HG02642 (cell line): ENCODE measurements around the gene KLHL18.
"Not testable (repeated sequence)": the region's sequence is repeated elsewhere in the genome, so short reads cannot be mapped to it uniquely, and the experiment has no call there.

Experiments used
- ATAC-seq: cut with Tn5 transposase; IDR thresholded peaks from one replicate; pipeline ENCODE4 v1.9.1; 2021; ENCODE audit warnings: mild to moderate bottlenecking; ENCODE audit not compliant: unreplicated experiment, poor library complexity

Gene KLHL18

DNA sequence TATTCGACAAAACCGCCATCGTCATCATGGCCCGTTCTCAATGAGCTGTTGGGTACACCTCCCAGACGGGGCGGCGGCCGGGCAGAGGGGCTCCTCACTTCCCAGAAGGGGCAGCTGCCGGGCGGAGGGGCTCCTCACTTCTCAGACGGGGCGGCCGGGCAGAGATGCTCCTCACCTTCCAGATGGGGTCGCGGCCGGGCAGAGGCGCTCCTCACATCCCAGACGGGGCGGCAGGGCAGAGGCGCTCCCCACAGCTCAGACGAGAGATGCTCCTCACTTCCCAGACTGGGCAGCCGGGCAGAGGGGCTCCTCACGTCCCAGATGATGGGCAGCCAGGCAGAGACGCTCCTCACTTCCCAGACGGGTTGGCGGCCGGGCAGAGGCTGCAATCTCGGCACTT, 26.5 kb downstream of the KLHL18 start:
- ATAC-seq: not testable (repeated sequence)

DNA sequence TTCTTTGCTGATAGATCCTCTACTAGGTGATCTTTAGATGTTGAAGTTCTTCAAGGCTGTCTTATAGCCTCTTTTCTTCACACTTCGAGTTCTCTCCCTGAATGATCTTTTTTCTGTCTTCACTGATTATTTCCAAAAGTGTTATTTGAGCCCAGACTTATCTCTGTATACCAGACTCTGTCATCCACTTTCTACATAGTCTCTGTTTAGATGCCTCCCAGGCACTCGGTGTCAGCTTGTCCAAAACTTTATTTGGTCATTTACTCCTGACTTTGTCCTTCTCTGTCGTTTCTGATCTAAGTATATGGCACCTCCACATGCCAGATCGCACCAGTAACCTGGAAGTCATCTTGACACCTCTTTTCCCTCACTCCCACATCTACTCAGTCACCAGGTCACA, 27.6 kb downstream of the KLHL18 start:
- ATAC-seq: no peak

DNA sequence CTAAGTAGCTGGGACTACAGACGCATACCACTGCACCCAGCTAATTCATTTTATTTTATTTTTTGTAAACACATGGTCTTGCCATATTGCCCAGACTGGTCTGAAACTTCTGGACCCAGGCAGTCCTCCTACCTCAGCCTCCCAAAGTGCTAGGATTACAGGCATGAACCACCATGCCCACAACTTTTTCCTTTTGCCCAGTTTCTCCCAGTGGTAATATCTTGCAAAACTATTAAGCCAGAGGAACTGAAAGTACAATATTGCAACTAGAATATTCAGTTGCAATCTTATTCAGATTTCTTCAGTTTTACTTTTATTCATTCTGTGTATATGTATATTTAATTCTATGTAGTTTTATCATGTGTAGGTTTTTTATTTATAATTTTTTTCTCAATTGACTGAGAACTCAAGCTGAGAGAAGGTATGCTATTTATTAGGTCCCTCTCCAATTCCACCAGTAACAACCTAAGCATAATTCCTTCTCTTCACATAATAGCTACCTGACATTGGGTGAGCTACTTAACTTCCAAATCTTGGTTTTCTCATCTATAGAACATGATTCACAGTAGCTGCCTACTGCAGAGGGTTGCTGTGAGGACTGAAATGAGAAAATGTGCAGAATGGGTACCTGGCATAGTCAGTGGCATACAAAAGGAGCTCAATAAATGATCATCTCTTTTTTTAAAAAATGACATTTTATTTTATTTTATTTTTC, 30.8 kb downstream of the KLHL18 start:
- no peak for ATAC-seq

DNA sequence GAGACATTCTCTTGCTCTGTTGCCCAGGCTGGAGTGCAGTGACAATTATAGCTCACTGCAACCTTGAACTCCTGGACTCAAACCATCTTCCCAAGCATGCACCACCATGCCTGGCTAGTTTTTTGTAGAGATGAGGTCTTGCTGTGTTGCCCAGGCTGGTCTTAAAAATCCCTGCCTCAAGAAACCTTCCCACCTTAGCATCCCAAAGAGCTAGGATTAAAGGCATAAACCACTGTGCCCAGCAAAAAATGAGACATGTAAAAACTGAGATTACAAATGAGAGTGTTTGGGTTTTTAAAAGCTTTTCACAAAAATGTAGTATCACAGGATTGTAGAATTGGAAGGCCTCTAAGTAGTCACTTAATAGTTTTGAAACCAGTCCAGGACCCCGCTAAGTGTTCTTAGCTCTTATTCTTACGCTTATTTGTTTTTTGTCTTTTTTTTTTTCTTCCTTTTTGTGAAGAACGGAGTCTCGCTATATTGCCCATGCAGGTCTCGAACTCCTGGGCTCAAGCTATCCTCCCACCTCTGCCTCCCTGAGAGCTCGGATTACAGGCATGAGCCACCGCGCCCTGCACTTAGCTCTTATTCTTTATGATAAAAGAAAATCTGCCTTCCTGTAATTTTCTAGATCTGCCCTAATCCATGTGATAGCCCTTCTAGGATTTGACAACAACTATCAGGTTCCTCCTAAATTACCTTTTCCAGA, 31.5 kb downstream of the KLHL18 start:
- ATAC-seq: no peak

DNA sequence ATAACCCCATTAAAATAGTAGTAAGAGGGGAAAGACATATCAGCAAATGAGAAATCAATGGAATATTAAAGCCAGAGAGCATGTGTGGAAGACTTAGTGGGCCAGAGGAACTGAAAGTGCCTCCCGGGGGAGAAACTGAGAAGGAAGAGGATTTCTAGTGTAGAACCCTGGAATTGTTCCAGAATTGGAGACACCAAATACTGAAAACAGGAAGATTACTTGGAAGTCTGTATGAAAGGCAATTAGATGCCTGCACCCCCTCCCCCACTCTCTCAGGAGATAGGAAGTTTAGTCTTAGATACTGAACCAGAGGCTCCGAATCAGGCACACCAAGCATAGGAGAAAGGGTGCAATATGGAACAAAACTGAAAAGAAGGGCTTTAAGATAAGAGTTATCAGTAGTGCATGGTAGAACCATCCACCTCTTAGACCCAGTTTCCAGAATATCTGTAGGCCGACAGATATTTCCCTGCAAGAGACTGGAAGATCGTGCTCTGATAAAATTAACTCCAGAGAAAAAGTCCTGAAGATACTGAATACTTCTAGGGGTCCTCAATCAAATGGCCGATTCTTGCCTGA, 32.4 kb downstream of the KLHL18 start:
- no peak for ATAC-seq

DNA sequence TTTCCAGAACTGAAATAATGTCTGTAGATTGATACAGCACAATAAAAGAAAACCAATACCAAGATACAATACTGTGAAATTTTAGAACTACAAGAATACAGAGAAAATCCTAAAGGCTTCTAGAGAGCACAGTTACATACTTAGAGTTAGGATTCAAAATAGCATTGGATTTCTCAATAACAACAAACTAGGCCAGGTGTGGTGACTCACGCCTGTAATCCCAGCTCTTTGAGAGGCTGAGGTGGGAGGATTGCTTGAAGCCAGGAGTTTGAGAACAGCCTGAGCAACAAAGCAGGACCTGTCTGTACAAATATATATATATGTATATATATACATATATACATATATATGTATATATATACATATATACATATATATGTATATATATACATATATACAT, 33.4 kb downstream of the KLHL18 start:
- ATAC-seq: not testable (repeated sequence)

DNA sequence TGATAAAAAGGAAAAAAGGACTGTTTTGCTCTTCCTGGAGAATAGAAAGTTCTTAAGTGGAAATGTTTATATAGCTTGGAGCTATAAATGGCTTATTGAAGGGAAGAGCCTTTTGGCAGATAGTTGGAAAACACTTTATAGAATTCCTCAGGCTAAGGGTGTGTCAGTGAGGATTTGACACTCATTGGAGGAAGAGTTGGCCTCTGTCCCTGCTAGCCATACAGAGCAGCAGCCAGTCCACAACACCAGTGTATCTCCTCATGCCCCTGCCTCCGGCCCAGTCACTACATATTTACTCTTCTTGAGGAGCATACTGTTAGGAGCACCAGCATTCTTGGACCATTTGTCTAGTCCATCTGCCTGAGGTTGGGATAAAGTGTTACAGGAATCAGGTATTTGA, 36.2 kb downstream of the KLHL18 start:
- ATAC-seq: no peak

DNA sequence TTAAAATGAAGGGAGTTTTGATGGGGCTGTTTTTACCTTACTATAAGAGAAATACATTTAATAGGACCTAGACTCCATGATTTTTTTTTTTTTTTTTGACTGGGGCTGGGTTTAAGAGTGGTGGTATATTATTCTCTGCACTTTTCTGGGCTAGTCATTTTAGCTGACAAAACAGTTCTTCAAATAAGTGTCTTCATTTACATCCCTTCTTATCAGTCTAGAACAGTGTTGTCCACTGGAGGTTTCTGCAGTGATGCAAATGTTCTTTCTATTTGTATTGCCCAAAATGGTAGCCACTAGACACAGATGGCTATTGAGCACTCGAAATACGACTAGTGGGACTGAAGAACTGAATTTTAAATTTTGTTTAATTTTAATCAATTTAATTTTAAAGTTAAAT, 37.2 kb downstream of the KLHL18 start:
- no peak for ATAC-seq

DNA sequence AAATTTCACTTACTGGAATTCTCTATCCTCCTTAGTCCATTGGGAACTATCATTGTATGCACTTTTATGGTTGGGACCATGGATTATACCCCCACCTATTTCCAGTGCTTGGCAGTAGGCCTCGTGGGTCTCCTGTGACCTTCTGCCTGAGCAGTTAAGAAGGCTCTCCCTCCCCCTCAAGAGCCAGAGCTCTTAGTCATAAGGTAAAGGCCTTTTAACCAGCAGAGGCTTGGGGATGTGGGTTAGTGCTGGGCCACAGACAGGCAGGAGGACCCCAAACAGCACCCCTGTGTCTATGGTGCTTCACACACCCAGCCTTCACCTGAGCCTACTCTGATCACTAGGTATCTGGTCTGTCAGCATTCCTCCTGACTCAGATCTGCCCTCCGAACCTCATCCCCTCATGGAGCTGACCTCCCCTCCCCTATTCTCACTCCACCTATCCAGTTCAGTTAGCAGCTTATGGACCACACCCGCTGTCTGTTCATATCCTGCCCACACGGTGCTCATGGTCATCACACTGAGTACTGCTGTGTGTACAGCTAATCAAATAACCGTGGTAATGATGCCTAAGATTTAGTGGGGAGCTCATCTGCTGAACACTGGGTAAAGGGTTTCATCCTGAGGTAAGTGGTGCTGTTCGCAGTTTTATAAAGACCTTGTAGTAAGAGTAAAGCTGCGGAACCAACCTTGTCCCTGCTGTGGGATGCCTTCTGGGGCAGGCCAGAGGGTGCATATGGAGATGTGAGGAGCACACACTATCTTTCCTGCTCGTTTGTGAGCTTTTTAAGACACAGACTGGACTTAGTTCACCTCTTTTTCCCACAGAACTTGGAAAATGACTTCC, 40.9 kb downstream of the KLHL18 start:
- ATAC-seq: no peak

DNA sequence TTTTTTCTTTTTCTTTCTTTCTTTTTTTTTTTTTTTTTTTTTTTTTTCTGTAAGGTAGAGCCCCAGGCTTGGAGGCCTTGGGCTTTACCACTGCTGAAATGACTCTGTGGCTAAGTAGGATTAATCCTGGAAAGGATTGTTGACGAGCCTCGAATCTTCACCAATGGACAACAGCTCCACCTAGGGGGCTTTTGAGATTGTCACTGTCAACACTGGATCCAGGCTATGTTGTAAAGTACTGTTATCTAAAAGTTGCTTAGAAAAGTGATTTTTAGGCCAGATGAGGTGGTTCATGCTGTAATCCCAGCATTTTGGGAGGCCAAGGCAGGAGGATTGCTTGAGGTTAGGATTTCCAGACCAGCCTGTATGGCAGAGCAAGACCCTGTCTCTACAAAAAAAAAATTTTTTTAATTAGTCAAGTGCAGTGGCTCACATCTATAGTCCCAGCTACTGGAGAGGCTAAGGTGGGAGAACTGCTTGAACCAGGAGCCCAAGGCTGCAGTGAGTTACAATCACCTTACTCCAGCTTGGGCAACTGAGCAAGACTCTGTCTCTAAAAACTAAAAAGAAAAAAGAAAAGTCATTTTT, 41.6 kb downstream of the KLHL18 start:
- no peak for ATAC-seq

DNA sequence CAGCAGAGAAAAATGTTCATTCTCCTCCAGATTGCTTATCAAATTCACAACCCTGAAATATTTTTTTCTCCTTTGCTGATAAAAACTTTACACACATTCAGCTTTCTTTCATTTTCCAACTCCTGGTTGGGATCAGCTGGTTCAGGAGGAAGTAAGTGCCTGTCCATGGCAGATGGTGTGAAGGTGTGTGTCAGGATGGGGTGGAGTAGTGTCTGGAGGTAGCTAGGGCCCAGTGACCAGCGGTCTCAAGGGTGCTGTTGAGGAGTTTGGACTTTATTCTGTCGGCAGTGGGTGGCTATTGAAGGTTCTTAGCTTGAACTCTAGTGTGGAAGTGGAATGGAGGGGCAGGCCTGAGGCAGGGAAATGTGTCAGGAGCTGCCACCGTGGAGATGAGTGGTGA, 51.2 kb downstream of the KLHL18 start:
- ATAC-seq: no peak

DNA sequence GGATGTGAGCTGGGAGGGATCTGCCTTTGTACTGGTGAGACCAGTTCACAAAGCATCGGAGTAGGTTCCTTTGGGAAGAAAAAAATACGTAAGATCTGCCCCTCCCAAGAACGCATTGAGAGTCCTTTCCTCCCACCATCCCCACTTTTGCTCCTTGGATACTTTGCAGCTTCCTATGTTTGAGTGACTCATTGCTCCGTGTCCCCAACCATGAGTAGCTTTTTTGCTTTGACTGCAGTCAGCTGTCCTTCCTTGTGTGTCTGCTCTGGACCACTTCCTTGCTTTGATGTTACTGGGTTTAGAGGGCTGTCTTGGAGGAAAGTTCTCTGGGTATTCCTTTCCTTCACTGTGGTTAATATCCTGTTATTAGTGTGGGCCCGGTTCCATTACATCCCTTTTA, 54.9 kb downstream of the KLHL18 start:
- ATAC-seq: no peak

DNA sequence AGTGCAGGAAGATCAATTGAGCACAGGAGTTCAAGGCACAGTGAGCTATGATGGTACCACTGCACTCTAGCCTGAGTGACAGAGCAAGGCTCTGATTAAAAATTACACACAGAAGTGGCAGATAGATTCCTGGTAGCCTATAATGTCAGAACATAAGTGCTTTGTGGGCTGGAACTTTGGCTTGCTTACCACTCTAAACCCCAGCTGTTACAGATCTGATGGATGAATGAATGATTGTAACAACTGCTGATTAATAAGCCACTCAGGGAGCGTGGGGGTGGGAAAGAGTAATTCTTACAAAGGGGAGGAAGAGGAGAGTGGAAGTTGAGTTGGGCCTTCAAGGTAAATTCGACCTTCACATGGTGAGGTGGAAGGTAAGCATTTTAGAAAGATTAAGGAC, 57.2 kb downstream of the KLHL18 start:
- ATAC-seq: no peak

DNA sequence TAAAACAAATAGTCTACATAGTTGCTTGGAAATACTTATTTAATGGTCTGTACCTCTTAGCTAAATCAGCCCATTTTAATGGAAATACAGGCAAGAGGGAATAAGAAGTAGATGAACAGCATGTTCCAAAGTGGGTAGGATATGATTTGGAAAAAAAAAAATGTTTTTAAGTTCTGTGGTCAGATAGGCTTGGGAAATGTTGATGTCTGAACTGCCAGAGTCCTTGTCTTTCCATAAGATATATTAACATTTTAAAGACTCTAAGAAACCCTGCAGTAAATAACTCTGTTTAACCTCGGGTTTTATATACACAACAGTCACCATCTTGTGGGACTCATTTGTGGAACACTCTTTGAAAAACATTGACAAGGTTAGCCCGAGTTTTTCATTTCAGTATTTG, 58.1 kb downstream of the KLHL18 start:
- no peak for ATAC-seq

DNA sequence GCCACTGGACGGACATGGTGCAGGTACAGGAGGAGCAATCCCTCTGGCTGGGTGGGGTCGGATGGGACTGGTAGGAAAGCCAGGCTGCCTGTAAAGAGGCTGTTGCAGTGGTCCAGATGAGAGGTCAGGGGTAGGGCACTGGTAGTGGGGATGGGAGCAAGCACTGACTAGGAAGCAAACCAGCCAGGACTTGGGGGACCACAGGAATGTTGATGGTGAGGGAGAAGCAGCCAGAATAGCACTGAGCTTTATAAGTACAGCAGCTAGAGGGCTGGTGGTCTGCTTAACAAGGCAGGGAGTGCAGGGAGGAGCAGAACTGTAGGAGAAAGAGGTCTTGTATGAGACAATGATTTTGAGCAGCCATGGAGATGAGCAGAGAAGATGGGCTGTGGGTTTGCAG, 59.4 kb downstream of the KLHL18 start:
- ATAC-seq: no peak

DNA sequence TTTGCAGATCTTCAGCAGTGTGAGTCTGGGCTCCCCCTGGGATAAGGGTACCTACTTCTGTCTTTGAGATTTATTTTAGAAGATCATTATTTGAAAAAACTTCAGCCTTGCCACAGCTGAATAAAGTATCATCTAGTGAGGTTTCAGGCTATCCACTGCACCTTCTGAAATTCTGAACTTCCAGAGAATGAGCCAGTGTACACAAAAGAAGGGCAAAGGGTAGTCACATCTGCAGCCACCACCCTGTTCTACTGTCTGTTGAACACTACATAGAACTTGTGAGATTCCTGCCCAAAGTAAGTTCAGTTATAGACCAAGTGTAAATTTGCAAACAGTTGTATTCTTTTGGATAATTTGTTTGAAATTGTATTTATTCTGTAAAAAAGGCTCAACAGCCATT, 60.1 kb downstream of the KLHL18 start:
- ATAC-seq: no peak

DNA sequence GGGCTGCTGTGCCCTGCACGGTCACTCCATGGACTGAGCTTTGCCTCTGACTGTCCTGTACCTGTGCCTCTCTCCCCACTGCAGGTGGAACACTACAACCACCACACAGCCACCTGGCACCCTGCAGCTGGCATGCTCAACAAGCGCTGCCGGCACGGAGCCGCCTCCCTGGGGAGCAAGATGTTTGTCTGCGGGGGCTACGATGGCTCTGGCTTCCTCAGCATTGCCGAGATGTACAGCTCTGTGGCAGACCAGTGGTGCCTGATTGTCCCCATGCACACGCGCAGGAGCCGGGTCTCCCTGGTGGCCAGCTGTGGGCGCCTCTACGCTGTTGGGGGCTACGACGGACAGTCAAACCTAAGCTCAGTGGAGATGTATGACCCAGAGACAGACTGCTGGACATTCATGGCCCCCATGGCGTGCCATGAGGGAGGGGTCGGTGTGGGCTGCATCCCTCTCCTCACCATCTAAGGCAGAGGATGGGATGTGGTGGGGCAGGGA, 60.8 kb downstream of the KLHL18 start:
- ATAC-seq: no peak

DNA sequence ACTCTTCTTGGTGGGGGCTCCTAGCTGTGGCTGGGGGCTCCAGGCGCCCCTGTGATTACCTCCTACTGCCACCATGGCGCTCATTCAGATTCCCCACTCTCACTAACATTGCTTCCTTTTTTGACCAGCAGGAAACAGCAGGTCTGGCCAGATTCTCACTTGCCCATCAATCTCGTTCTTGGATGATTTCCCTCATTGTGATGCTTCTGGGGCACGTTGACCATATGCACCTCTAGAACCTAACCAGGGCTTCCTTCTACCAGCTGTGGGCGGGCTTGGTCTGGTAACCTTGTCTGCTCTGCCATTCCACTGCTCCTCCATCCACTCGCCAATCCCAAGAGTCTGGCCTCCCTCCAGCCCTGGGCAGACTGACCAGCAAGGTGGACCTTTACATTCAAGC, 62.2 kb downstream of the KLHL18 start:
- ATAC-seq: no peak

DNA sequence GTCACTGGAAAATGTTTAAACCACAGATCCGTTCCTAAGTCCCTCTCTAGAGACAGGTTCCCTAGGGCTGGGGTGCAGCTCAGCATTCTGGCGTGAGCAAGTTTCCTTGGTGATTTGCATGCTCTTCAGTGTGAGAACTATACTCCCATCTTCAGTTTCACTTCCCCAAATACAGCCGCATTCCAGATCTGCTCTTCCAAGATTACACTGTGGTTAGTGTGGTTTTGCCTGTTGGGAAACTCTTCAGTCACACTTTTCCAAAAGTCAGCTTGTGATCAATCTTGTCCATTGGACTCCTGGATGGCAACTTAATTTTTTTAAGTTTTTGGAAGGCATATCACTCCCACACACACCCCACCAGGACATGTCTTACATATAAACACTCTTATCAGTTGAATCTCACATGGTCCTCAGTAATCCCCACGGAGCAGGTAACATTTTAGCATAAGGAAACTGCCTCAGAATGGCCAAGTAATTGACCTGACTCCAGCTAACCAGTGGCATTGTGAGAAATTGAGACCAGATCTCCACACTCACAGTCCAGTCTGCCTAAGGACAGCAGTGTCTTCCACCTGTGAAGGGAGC, 64.6 kb downstream of the KLHL18 start:
- peak; percentile 76 for ATAC-seq
